Panc1 (cell line): Measurements from ENCODE around the gene NOBOX. TPM values are rescaled to one million over a fixed set of nuclear protein-coding genes. Genes with fewer than 3 reads are reported as not detected.

Source experiments
- ATAC-seq: fragments of 200-7000 bp; cut with Tn5 transposase; 2 replicates; pipeline ENCODE4 v1.9.1; 2020; ENCODE audit warnings: mild to moderate bottlenecking, moderate library complexity
- BruUV-seq: library from RNA; stranded (reverse); fragments of 400-500 nt; replicated peaks from 2 replicates; lab custom pipeline; 2021; lab: Mats Ljungman, UMichigan
- CTCF ChIA-PET: fragments of 300-600 bp; sonication (Branson Sonifier 250); formaldehyde crosslinking; loops from one replicate; lab custom pipeline; 2022; ENCODE audit warnings: antibody characterized with exemption; lab: Charles Lee
- POLR2A ChIA-PET: fragments of 300-600 bp; sonication (Branson Sonifier 250); formaldehyde crosslinking; loops from one replicate; lab custom pipeline; 2022; ENCODE audit warnings: antibody characterized with exemption; lab: Charles Lee
- DNase-seq: peaks from one replicate; pipeline ENCODE4 v3.0.0-alpha.2; 2010; ENCODE audit warnings: low read depth, low spot score
- H3K27ac ChIP-seq: 2 replicates; pipeline ENCODE4 v1.5.1; 2011; ENCODE audit warnings: mild to moderate bottlenecking, low read length, inconsistent platforms
- H3K27me3 ChIP-seq: fragments of 200-500 bp; sonication (Bioruptor generic); 2 replicates; pipeline ENCODE4 v1.6.0; 2014; ENCODE audit warnings: low read length, inconsistent platforms; ENCODE audit not compliant: control insufficient read depth, insufficient read depth
- H3K36me3 ChIP-seq: fragments of 200-500 bp; sonication (Bioruptor generic); 2 replicates; pipeline ENCODE4 v1.5.1; 2014; ENCODE audit warnings: inconsistent platforms, mild to moderate bottlenecking, low read length, moderate library complexity; ENCODE audit not compliant: control insufficient read depth, insufficient read depth
- H3K4me1 ChIP-seq: 2 replicates; pipeline ENCODE4 v1.5.1; 2011; ENCODE audit warnings: inconsistent platforms, mild to moderate bottlenecking, low read length, moderate library complexity; ENCODE audit not compliant: control insufficient read depth, insufficient read depth
- H3K4me3 ChIP-seq, 2 experiments: 2 replicates each; pipeline ENCODE4 v1.5.1; 2011 to 2012; ENCODE audit warnings: low read depth in 2 of 2, low read length in 2 of 2, mild to moderate bottlenecking in 2 of 2, inconsistent platforms in 1 of 2, moderate library complexity in 1 of 2
- H3K9me3 ChIP-seq: fragments of 200-500 bp; sonication (Bioruptor generic); 2 replicates; pipeline ENCODE4 v1.5.1; 2014; ENCODE audit warnings: low read depth, mild to moderate bottlenecking, inconsistent platforms, low read length, moderate library complexity; ENCODE audit not compliant: control insufficient read depth, insufficient read depth
- POLR2AphosphoS5 ChIP-seq: IDR thresholded peaks from 2 replicates; pipeline ENCODE4 v1.6.1; 2012; ENCODE audit warnings: mild to moderate bottlenecking, low read depth, low read length, moderate library complexity
- SIN3A ChIP-seq: IDR thresholded peaks from 2 replicates; pipeline ENCODE4 v1.6.1; 2012; ENCODE audit warnings: low read depth, mild to moderate bottlenecking, low read length, moderate library complexity, borderline replicate concordance; ENCODE audit not compliant: insufficient read depth
- TCF7L2 ChIP-seq: IDR thresholded peaks from 2 replicates; pipeline ENCODE4 v1.6.1; 2011; ENCODE audit warnings: mild to moderate bottlenecking, low read depth, low read length, inconsistent platforms
- in situ Hi-C: cut with HindIII; loops from 2 replicates; pipeline ENCODE4 v1.10.0; 2016; ENCODE audit warnings: low sequenced_read_pairs, low pct_unique_long_range_greater_than_20kb
- intact Hi-C: fragments of 100-400 bp; cut with micrococcal nuclease; formaldehyde crosslinking; loops from one replicate; pipeline ENCODE4 v1.10.0; 2022; ENCODE audit not compliant: unreplicated experiment
- total RNA-seq: library from RNA; stranded (reverse); gene quantifications from one replicate; pipeline ENCODE4 v1.2.1, GENCODE V29; 2021; ENCODE audit not compliant: unreplicated experiment
- TF ChIP-seq, protein P1 (sequence below), 2 experiments: IDR thresholded peaks; 2 replicates each; pipeline ENCODE4 v1.6.1; 2011 to 2012; ENCODE audit warnings: low read depth in 2 of 2, control low read depth in 1 of 2, low read length in 1 of 2, mild to moderate bottlenecking in 1 of 2, moderate library complexity in 1 of 2; ENCODE audit not compliant: insufficient read depth in 1 of 2
- TF ChIP-seq, protein P2 (sequence below): fragments of 450-650 bp; IDR thresholded peaks from 2 replicates; pipeline ENCODE4 v1.5.1; 2017; ENCODE audit warnings: mild to moderate bottlenecking

NOBOX gene
- total RNA-seq, 1 experiment from 2014 or later, result not detected

DNA sequence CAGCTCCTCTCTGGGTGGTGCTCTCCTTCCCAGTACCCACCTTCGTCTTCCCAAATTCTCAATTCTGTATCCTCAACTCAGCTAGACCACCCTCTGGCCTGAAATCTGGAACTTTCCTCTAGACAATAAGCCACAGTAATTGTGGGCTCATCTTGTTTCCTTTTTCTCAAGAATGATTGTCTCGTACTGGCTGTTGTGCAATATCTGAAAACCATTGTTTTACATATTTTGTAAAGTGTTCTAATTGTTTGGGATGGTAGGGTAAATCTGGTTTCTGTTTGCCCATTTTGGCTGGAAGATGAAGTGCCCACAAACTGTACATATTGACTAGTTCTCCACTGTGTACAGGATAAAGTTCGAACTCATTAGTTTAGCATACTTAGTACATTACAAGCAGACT, 11.3 kb upstream of the NOBOX start:
- no peak for ATAC-seq
- Histone ChIP-seq H3K36me3 (no peaks in the 10 kb centered on the region), H3K4me3 (no peak overlapping the region), H3K4me1 (no peaks in the 10 kb centered on the region), H3K27ac (no peak overlapping the region), H3K27me3 (0 out of 2 replicates have a peak, but pooled peaks cover 5% of the 10 kb centered on the region), H3K9me3 (no peaks in the 10 kb centered on the region)
- intact Hi-C loops (no loop called here), in situ Hi-C loops (no loop called here)
- ChIA-PET CTCF (no interaction called here), POLR2A (no interaction called here)
- no TSS peak for BruUV-seq
- no peak for DNase-seq
- TF ChIP-seq POLR2AphosphoS5 (no peak), SIN3A (no peak), TCF7L2 (no peak)
- TF ChIP-seq, protein P1, sequence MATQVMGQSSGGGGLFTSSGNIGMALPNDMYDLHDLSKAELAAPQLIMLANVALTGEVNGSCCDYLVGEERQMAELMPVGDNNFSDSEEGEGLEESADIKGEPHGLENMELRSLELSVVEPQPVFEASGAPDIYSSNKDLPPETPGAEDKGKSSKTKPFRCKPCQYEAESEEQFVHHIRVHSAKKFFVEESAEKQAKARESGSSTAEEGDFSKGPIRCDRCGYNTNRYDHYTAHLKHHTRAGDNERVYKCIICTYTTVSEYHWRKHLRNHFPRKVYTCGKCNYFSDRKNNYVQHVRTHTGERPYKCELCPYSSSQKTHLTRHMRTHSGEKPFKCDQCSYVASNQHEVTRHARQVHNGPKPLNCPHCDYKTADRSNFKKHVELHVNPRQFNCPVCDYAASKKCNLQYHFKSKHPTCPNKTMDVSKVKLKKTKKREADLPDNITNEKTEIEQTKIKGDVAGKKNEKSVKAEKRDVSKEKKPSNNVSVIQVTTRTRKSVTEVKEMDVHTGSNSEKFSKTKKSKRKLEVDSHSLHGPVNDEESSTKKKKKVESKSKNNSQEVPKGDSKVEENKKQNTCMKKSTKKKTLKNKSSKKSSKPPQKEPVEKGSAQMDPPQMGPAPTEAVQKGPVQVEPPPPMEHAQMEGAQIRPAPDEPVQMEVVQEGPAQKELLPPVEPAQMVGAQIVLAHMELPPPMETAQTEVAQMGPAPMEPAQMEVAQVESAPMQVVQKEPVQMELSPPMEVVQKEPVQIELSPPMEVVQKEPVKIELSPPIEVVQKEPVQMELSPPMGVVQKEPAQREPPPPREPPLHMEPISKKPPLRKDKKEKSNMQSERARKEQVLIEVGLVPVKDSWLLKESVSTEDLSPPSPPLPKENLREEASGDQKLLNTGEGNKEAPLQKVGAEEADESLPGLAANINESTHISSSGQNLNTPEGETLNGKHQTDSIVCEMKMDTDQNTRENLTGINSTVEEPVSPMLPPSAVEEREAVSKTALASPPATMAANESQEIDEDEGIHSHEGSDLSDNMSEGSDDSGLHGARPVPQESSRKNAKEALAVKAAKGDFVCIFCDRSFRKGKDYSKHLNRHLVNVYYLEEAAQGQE (IDR thresholded peaks at IDR 0.05; ENCODE audit: insufficient read depth in 1 of 2, low read depth in 2 of 2, low read length in 1 of 2), result no peak

DNA sequence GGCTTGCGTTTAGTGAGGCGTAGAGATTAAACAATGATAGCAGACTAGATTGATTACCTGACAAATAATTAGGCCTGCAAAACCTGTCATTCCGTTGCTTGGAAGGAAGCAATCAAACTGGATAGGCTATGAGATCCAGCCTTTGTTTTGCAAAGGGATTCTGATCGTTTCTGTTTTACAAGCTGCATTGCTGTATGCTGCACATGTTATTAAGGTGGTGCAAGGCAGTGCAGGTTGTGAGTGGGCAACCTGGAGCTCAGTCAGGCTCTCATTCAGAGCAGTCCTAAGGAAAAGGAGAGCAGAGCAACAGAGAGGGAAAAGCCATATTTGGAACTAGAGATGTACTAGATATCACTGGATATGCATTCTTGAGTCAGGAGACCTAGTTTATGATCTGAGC, 6.9 kb upstream of the NOBOX start:
- Histone ChIP-seq H3K27ac (no peak overlapping the region), H3K27me3 (0 out of 2 replicates have a peak, but pooled peaks cover 7% of the 10 kb centered on the region), H3K4me3 (no peak overlapping the region), H3K36me3 (no peaks in the 10 kb centered on the region), H3K9me3 (no peaks in the 10 kb centered on the region), H3K4me1 (no peaks in the 10 kb centered on the region)
- no TSS peak for BruUV-seq
- POLR2A ChIA-PET, result no interaction called here
- intact Hi-C loops (no loop called here), in situ Hi-C loops (no loop called here)
- ATAC-seq (no peak), DNase-seq (no peak)
- TF ChIP-seq, protein P2, sequence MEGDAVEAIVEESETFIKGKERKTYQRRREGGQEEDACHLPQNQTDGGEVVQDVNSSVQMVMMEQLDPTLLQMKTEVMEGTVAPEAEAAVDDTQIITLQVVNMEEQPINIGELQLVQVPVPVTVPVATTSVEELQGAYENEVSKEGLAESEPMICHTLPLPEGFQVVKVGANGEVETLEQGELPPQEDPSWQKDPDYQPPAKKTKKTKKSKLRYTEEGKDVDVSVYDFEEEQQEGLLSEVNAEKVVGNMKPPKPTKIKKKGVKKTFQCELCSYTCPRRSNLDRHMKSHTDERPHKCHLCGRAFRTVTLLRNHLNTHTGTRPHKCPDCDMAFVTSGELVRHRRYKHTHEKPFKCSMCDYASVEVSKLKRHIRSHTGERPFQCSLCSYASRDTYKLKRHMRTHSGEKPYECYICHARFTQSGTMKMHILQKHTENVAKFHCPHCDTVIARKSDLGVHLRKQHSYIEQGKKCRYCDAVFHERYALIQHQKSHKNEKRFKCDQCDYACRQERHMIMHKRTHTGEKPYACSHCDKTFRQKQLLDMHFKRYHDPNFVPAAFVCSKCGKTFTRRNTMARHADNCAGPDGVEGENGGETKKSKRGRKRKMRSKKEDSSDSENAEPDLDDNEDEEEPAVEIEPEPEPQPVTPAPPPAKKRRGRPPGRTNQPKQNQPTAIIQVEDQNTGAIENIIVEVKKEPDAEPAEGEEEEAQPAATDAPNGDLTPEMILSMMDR, result no peak
- TF ChIP-seq POLR2AphosphoS5 (no peak), SIN3A (no peak), TCF7L2 (no peak)
- TF ChIP-seq, protein P1 (IDR thresholded peaks at IDR 0.05; ENCODE audit: insufficient read depth in 1 of 2, low read depth in 2 of 2, low read length in 1 of 2), result no peak
- CTCF ChIA-PET, result no interaction called here
